ENCODE data around the gene SPATA31E1. TPM values are rescaled to one million over a fixed set of nuclear protein-coding genes. Genes with fewer than 3 reads are reported as not detected.

Gene SPATA31E1
- total RNA-seq, 4 donors from 2014 or later, result not detected

- no peak overlapping the region for H3K4me3 ChIP-seq
- H3K36me3 ChIP-seq, result no peaks in the 10 kb centered on the region
- DNase-seq (ENCODE audit: low spot score in 2 of 2), result no peak
- no peaks in the 10 kb centered on the region for H3K27me3 ChIP-seq
- 77 to 78% methylated on average over 6 of the region's 6 CpGs for WGBS, 2 donors
- H3K4me1 ChIP-seq, result no peaks in the 10 kb centered on the region
- H3K9me3 ChIP-seq, result peaks cover 0 to 39% (median 0%) of the 10 kb centered on the region in 4 donors
- TF ChIP-seq CTCF (IDR thresholded peaks at IDR 0.05) (no peak), EP300 (IDR thresholded peaks at IDR 0.05) (no peak), POLR2A (IDR thresholded peaks at IDR 0.05) (no peak)
- H3K27ac ChIP-seq, result no peak overlapping the region
Observed at GRCh38 chr9:87863882-87864465, 18.7 kb upstream of the SPATA31E1 start.

- 91 to 92% methylated on average over 3 of the region's 3 CpGs for WGBS, 2 donors
- Histone ChIP-seq H3K27me3 (no peaks in the 10 kb centered on the region), H3K36me3 (no peaks in the 10 kb centered on the region)
Observed at GRCh38 chr9:87864915-87865314, 17.8 kb upstream of the SPATA31E1 start.

GRCh38 chr9:87865626-87866025 is 17.1 kb upstream of the SPATA31E1 start:
- TF ChIP-seq EP300 (IDR thresholded peaks at IDR 0.05) (no peak), CTCF (IDR thresholded peaks at IDR 0.05) (no peak), POLR2A (IDR thresholded peaks at IDR 0.05) (no peak)
- peaks cover 0 to 24% (median 0%) of the 10 kb centered on the region in 4 donors for H3K9me3 ChIP-seq
- WGBS, 2 donors, result 76 to 83% methylated on average over 3 of the region's 3 CpGs
- no peaks in the 10 kb centered on the region for H3K36me3 ChIP-seq
- no peaks in the 10 kb centered on the region for H3K27me3 ChIP-seq
- H3K27ac ChIP-seq, result no peak overlapping the region
- H3K4me3 ChIP-seq, result no peak overlapping the region
- no peaks in the 10 kb centered on the region for H3K4me1 ChIP-seq
- DNase-seq (ENCODE audit: low spot score in 2 of 2), result no peak

More at GRCh38 chr9:87864915-87865314, 17.8 kb upstream of the SPATA31E1 start:
- no peak overlapping the region for H3K27ac ChIP-seq
- H3K4me3 ChIP-seq, result no peak overlapping the region
- H3K4me1 ChIP-seq, result no peaks in the 10 kb centered on the region
- no peak for TF ChIP-seq POLR2A (IDR thresholded peaks at IDR 0.05)
- TF ChIP-seq CTCF (IDR thresholded peaks at IDR 0.05), result no peak
- TF ChIP-seq EP300 (IDR thresholded peaks at IDR 0.05), result no peak
- H3K9me3 ChIP-seq, result peaks cover 0 to 29% (median 0%) of the 10 kb centered on the region in 4 donors
- no peak for DNase-seq (ENCODE audit: low spot score in 2 of 2)

- WGBS, 2 donors, result 81 to 90% methylated on average over 6 to 7 of the region's 7 CpGs
Observed at GRCh38 chr9:87867391-87867790, 15.3 kb upstream of the SPATA31E1 start.

More at GRCh38 chr9:87867391-87867790, 15.3 kb upstream of the SPATA31E1 start:
- Histone ChIP-seq H3K27me3 (no peaks in the 10 kb centered on the region), H3K36me3 (no peaks in the 10 kb centered on the region), H3K27ac (no peak overlapping the region), H3K4me3 (no peak overlapping the region), H3K4me1 (no peaks in the 10 kb centered on the region), H3K9me3 (peaks cover 0 to 6% (median 0%) of the 10 kb centered on the region in 4 donors)
- TF ChIP-seq CTCF (IDR thresholded peaks at IDR 0.05) (no peak), POLR2A (IDR thresholded peaks at IDR 0.05) (no peak), EP300 (IDR thresholded peaks at IDR 0.05) (no peak)
- no peak for DNase-seq (ENCODE audit: low spot score in 2 of 2)
